GM19351 (cell line): ENCODE measurements around the gene DLX4.

Source experiments
- ATAC-seq: cut with Tn5 transposase; IDR thresholded peaks from one replicate; pipeline ENCODE4 v1.9.1; 2021; ENCODE audit warnings: mild to moderate bottlenecking, moderate library complexity; ENCODE audit not compliant: unreplicated experiment

DLX4 gene, protein sequence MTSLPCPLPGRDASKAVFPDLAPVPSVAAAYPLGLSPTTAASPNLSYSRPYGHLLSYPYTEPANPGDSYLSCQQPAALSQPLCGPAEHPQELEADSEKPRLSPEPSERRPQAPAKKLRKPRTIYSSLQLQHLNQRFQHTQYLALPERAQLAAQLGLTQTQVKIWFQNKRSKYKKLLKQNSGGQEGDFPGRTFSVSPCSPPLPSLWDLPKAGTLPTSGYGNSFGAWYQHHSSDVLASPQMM

DNA sequence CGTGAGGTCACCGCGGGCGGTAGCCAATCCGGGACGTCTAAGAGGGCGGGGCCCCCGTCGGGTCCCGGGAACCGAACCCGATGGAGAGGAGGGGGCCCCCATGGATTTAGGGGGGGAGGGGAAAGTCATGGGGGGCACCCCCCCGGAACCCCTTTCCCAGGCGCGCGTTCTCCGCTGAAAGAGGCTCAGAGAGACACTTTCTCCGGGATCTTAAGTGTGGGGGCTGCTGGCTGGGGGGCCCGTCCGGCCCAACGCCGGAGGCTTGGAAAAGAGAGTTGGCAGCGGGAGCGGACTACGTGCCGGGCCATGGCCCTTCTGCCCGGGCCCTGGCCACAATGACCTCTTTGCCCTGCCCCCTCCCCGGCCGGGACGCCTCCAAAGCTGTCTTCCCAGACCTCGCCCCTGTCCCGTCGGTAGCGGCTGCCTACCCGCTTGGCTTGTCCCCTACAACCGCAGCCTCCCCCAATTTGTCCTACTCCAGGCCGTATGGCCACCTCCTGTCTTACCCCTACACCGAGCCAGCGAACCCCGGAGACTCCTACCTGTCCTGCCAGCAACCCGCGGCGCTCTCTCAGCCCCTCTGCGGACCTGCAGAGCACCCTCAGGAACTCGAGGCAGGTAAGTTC is at the start of gene DLX4:
Gene DLX4, plus strand, starts transcription at position 57 of the 626 bp plus-strand sequence. Its CDS starts 279 bp downstream, at position 336.
- no peak for ATAC-seq

GRCh38 chr17:49920030-49920769 is 48.8 kb upstream of the DLX4 start:
- no peak for ATAC-seq

DNA sequence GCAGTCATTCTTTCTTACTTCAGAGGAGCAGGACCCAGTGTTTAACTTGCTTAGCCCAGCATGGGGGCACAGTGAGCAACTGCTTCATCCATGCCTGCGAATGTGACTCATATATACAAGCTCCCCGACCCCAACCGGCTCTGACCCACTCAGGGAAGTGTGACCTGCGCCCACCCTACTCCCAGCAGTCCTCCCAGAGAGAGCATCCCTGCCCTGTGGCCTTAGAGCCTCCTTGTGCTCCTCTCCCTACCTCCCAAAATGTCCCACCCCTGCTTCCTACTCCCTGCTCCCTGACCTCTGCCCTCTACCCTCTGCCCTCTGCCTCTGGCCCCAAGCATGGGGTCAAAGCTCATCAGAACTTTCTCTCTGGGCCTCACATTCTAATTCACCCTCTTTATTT is 46.9 kb upstream of the DLX4 start:
- no peak for ATAC-seq

GRCh38 chr17:49924116-49924515 is 44.9 kb upstream of the DLX4 start:
- no peak for ATAC-seq

DNA sequence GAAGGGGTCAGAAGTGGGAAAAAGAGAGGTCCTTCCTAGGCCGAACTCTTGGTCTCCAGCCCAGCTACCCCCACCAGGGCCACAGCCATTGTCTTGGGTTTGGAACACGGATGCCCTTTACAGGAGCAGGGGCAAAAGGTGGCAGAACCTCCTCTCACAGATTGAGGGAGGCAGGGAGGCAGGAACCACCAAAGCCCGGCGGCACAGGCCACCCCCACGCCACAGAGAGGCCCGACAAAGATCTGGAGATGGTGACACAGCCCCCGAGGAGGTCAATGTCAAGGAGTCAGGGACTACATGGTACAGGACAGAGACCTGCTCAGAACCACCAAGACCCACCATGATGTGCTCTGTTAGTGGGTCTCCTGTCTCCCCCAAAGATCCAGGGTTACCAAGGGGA is 44.4 kb upstream of the DLX4 start:
- no peak for ATAC-seq

GRCh38 chr17:49925921-49926320 is 43.1 kb upstream of the DLX4 start:
- ATAC-seq = no peak

DNA sequence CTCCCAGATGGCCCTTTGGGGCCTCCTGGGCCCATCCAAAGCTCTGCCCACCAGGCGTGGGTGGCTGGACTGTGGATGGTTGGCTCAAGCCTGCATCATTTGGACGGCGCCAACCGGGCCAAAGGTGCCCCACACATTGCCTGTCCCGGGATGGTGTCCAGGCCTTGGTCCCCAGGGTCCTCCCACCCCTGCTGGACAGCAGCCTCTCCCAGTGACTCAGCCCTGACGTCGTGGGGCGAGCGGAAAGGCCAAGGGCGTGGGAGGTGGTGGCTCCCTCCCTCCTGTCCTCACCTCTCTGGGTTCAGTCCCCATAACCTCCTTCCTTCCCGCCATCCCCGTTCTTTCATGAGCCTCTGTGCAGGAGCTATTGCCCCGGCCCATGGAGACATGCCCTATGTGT is 42.1 kb upstream of the DLX4 start:
- ATAC-seq = no peak

DNA sequence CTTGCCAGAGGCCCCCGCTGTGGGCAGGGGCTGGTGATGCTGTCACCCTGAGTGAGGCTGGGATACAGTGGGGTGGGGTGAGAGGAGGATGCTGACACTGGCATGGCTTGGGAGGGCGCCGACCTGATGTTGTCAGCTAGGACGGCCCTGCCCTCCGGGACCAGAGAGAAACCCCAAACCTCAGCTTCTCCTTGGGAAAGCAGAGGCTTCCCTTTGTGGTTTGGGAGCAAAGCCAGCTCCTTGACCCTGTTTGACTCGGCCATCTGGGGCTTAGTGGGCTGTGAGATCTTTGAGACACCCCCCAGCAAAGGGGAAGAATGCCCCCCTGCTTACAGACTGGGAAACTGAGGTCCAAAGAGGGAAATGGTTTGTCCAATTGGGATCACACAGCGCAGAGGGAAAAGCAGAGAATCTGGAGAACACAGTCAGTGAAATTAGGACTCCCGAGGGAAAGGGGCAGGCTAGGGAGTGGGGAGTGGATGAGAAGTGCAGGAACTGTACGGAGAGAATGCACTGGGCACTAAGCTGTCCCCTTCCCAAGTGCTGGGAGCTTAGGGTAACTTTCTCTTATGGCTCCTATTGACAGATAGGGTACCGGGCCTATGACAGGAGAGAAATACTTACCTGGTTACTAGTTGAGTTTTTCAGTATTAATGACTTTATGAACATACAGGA is 40.7 kb upstream of the DLX4 start:
- no peak for ATAC-seq

- ATAC-seq = no peak
Observed at GRCh38 chr17:49928837-49929475, 40.0 kb upstream of the DLX4 start.

GRCh38 chr17:49930880-49931279 is 38.1 kb upstream of the DLX4 start:
- ATAC-seq = no peak

DNA sequence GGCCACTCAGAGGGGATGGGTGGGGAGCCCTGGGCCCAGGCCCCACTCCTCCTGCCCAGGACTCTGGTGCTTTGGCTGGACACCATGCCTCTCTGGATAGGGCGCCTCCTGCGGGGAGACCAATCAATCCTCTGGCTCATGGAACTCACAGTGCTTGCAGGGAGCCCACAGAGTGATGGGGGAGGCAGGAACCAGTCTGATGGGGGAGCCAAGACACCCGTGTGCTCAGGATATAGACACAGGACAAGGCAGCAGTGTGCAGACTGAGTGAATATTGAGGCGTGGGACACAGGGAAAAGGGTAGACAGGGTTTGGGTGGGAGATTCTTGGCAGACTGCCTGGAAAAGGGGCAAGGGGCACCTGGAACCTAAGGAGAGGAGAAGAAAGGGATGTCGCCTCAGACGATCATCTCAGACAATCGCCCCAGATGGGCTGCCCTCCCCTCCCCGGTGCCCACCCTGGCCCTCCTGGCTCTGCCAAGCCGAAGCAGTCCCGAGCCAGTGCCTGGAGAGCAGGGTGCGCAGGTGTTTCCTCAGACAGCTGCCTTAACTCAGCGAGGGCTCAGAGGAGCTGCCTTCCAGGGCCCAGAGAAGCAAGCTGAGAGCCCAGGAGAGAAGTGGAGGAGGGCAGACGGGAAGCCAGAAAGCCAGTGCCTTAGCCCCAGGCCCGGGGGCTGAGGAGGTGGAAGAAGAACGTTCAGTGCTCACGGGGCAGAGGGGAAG is 37.4 kb upstream of the DLX4 start:
- ATAC-seq = no peak

DNA sequence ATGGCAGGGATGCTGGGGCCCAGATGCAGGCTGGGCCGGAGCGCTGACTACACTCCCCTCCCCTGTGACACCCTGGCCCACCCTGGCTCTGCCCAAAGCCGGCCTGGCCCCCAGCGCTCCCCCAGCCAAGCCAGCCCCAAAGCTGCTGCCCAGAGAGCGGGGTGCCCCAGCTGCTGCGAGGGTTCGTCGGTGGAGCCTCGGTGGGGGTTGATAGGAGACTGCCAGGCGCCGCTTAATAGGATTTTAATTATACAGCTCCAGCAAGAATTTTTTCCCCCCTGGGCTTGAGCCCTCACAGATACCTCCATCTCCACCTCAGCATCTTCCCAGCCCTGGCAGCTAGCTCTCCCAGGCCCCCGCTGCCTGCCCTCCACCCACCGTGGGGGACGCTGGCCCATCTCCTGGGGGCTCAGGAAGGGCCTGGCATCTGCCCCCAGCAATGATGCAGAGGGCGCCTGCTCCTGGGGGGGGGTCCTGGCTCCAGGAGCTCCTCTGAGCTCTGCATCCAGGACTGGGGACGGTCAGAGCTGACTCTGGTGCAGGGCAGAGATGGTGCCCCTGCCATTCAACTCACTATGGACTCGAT is 36.8 kb upstream of the DLX4 start:
- ATAC-seq = no peak

- no peak for ATAC-seq
Observed at GRCh38 chr17:49932901-49933300, 36.1 kb upstream of the DLX4 start.

GRCh38 chr17:49935526-49936210 is 33.3 kb upstream of the DLX4 start:
- no peak for ATAC-seq

DNA sequence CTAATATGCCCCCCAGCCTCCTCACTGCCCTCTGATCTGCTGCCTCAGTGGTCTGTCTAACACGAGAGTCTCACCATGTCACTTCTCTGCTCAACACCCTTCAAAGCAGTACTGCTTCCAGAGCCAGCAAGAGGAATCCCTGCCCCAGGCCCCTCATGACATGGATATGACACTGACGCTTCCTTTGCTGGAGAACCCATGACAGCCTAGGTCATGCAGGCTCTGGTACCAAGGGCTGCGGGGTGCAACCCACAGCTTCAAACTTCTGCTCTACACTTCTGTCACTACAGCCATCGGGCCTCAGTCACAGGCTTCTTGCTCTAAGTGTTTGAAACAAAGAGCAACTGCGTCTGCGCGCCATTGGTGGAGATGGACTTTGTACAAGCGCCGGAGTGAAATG is 32.6 kb upstream of the DLX4 start:
- ATAC-seq = no peak

- no peak for ATAC-seq
Observed at GRCh38 chr17:49939318-49939717, 29.7 kb upstream of the DLX4 start.

- ATAC-seq = no peak
Observed at GRCh38 chr17:49941427-49941826, 27.6 kb upstream of the DLX4 start.

DNA sequence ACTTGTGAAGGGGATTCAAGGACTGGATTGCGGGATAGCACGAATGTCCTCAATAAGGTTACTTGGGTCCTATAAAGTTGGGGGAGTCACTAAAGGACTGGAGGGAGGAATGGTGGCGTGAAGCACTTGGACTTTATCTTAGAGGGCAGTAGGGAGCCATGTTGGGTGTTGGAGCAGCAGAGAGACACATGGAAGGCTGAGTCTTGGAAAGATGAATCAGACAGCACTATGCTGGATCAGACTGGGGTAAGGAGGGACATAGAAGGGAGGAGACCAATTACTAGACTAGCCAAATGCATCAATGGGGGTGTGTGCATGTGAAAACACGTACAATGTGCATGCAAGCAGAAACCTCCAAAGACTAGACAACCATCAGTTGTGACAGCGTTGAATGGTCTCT is 26.0 kb upstream of the DLX4 start:
- no peak for ATAC-seq

DNA sequence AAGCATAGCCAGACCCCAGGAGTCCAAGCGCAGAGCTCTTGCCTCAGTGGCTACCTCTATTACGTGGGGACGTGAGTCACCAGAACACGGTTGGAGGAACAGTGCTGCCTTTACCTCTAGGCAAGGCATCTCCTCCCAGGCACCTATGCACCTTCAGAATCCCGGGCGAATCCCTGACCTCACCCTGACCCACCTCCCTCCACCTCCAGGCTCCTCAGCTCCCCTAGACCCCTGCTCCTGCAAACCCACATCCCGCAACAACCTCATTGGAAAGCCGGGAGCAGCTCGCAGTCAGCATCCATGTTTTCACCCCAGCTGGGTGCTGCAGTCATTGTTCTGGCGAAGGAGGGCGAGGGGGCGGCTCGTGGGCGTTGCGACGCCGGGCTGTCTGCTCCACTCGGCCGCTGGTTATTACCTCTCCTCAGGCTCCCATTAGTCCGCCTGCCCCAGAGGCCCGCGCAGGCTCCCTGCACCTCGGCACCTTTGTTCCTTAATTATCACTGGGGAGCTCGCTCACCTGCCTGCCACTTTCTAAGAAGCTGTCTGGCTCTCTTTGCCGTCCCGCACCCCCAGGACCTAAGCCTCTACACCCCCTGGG is 24.6 kb upstream of the DLX4 start:
- ATAC-seq = no peak
